Measurements from ENCODE around the gene ASTN2.

ASTN2 gene

DNA sequence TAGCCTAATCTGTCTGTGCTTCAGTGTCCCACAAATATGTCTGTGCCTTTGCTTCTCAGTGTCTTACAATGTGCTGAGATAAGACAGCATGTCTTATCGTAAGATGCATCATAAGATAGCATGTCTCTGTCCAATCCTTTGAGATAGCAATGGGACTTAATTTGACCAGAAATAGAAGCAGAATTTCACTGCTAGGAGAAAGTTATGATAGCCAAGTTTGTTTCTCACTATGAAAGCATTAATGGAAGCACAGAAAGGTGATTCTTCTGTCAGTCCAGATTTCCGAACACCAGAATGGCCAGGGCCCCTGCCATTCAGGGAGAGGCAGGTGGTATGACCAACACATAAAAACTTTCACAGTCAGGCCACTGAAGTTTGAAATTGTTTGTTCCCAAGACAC is 616.3 kb downstream of the ASTN2 start:
- DNase-seq (ENCODE audit: low read depth) = no peak
- H3K4me3 ChIP-seq (ENCODE audit: low read depth, low read length) = no peak overlapping the region
- TF ChIP-seq, protein P1, sequence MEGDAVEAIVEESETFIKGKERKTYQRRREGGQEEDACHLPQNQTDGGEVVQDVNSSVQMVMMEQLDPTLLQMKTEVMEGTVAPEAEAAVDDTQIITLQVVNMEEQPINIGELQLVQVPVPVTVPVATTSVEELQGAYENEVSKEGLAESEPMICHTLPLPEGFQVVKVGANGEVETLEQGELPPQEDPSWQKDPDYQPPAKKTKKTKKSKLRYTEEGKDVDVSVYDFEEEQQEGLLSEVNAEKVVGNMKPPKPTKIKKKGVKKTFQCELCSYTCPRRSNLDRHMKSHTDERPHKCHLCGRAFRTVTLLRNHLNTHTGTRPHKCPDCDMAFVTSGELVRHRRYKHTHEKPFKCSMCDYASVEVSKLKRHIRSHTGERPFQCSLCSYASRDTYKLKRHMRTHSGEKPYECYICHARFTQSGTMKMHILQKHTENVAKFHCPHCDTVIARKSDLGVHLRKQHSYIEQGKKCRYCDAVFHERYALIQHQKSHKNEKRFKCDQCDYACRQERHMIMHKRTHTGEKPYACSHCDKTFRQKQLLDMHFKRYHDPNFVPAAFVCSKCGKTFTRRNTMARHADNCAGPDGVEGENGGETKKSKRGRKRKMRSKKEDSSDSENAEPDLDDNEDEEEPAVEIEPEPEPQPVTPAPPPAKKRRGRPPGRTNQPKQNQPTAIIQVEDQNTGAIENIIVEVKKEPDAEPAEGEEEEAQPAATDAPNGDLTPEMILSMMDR (IDR thresholded peaks at IDR 0.05; ENCODE audit: low read depth, low read length, missing control alignments) = no peak

DNA sequence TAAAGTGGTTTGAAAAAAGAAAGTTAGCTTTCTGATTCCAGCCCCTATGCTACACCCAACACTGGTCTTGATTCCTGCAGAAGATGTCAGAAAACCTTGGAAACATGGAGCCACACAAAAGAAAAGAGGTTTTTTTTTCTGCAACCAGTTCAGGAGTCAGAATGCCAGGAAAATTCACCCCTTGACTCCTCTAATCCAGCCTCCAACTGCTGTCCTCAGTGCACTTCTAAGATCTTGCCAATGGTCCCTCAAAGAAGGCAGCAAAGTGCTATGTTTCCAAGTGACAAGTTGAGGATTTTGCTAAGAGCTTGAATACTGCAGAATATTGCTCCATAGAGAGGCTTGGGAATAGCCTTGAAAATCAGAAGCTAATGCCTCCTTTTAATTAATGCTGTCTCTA is 617.6 kb downstream of the ASTN2 start:
- DNase-seq (ENCODE audit: low read depth) = no peak
- TF ChIP-seq, protein P1 (IDR thresholded peaks at IDR 0.05; ENCODE audit: low read depth, low read length, missing control alignments) = no peak
- H3K4me3 ChIP-seq (ENCODE audit: low read depth, low read length) = no peak overlapping the region

DNA sequence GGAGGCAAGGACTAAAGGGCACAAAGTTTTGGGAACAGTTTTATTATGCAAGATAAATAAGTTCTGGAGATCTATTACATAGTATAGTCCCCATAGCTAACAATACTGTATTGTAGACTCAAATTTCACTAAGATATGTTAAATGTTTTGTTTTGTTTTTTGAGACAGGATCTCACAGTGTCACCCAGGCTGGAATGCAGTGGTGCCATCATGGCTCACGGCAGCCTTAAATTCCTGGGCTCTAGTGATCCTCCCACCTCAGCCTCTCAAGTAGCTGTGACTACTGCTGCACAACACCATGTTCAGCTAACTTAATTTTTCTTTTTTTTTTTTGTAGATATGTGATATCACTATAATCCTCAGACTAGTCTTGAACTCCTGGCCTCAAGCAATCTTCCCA is 618.2 kb downstream of the ASTN2 start:
- no peak overlapping the region for H3K4me3 ChIP-seq (ENCODE audit: low read depth, low read length)
- no peak for DNase-seq (ENCODE audit: low read depth)
- TF ChIP-seq, protein P1 (IDR thresholded peaks at IDR 0.05; ENCODE audit: low read depth, low read length, missing control alignments) = no peak

DNA sequence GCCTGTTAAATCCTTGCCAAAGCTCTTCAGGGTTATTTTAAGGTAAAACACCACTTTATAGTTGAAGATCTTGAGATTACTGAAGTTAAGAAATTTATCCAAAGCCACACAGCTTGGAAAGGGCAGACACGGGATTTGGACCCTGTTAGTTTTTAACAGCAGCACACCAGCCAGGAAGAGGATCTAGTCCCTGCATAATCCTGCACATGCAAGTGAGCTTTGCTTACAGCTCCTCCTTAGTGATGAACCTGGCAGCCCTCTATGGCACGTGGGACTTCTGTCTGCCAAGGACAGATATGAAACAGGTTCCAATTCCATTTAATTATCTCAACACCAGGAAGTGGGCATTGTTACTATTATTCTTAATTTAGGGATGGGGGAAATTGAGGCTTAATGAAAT is 619.0 kb downstream of the ASTN2 start:
- TF ChIP-seq, protein P1 (IDR thresholded peaks at IDR 0.05; ENCODE audit: low read depth, low read length, missing control alignments) = no peak
- no peak for DNase-seq (ENCODE audit: low read depth)
- H3K4me3 ChIP-seq (ENCODE audit: low read depth, low read length) = no peak overlapping the region

DNA sequence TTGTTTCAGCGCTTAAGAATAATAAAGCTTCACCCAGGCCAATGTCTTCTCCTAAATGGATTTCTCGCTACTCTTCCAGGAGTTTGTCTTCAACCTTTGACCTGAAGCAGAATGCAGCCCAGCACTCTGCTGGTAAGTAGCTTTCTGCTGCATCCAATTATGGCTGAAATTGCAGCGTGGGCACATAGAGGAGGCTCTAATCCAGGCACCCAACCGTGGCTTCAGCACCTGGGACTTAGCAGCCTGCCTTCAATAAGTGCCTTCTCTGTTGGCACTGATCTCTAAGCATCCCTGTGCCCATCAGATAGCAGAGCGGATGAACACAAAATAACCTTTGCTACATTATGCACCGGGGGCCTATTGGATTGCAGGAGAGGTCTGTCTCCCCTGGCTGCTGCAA is 622.6 kb downstream of the ASTN2 start:
- TF ChIP-seq, protein P1 (IDR thresholded peaks at IDR 0.05; ENCODE audit: low read depth, low read length, missing control alignments) = no peak
- no peak overlapping the region for H3K4me3 ChIP-seq (ENCODE audit: low read depth, low read length)
- DNase-seq (ENCODE audit: low read depth) = no peak

DNA sequence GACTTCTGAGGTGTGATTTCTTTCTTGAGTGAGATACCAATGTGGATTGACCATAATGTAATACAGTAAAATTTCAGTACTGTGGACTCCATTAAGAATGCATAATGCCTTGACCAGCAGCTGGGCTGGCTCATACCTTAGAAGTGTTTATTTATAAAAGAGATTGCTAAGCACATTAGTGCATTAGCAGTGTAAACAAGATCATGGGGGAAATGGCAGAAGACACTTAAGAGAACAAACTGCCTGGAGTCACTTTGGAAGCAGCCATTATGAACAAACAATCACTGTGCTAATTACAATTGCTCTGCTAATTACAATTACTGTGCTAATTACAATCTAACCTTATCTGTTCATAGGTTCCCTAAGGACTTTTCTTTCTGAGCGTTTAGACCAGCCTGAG is 623.5 kb downstream of the ASTN2 start:
- TF ChIP-seq, protein P1 (IDR thresholded peaks at IDR 0.05; ENCODE audit: low read depth, low read length, missing control alignments) = no peak
- no peak overlapping the region for H3K4me3 ChIP-seq (ENCODE audit: low read depth, low read length)
- no peak for DNase-seq (ENCODE audit: low read depth)

DNA sequence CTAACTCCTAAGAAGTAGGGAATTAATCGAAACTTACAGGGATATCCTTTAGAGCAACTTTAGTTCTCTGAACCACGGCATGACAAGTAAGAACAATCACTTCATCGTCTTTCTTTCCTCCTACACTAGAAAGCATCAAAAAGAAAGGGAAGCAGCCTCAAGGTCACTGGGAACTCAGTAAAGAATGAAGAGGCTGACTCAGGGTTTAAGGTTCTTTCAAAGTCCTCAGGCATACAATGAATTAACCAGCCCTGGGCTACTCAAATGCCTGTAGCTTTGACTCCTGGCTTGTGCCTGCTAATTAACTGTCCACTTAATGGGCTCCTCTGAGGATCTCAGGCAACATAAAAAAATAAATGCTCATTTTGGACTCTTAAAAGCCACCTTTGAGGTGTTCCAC is 625.8 kb downstream of the ASTN2 start:
- no peak overlapping the region for H3K4me3 ChIP-seq (ENCODE audit: low read depth, low read length)
- TF ChIP-seq, protein P1 (IDR thresholded peaks at IDR 0.05; ENCODE audit: low read depth, low read length, missing control alignments) = no peak
- DNase-seq (ENCODE audit: low read depth) = no peak

Data from GM12864 (cell line).